ENCODE results near the gene GNB1.

The GNB1 gene

DNA sequence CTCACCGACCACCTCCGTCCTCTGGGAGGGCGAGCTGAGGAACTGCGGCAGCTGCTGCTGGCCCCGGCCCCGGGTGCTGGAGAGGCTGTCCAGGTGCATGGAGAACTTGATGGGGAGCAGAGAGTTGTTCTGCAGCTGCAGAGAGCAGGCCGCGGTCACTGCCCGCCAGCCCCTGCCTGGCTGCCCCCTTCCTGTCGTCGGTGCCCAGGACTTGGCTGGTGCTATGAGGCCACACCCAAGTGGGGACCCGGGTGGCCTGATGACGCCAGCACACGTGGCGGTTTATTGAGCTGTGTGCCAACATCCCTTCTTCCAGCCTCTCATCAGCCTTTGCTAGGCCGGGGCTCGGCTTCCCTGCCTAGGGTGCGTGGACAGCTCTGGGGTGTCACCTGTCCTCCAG is 33.5 kb upstream of the GNB1 start:
- no peak overlapping the region for H3K9ac ChIP-seq (ENCODE audit: low read depth, low read length)
- DNase-seq, result no peak
- H3K4me2 ChIP-seq (ENCODE audit: insufficient read depth, low read length), result no peak overlapping the region
- no peak for TF ChIP-seq EZH2 (IDR thresholded peaks at IDR 0.05; ENCODE audit: borderline replicate concordance, low read depth, low read length, severe bottlenecking)
- H4K20me1 ChIP-seq (ENCODE audit: insufficient read depth, low read length), result peaks cover 8% of the 10 kb centered on the region; the same call in 1 of the 2 replicates
- H3K4me3 ChIP-seq (ENCODE audit: low read depth in 1 of 2, low read length in 2 of 2), result no peak overlapping the region
- H2AFZ ChIP-seq (ENCODE audit: low read depth, low read length), result no peak overlapping the region
- no peaks in the 10 kb centered on the region for H3K9me3 ChIP-seq (ENCODE audit: insufficient read depth, low read length, severe bottlenecking)
- no peak for ATAC-seq (ENCODE audit: insufficient read depth, low read depth)
- no peak overlapping the region for H3K27ac ChIP-seq (ENCODE audit: low read length)
- H3K79me2 ChIP-seq (ENCODE audit: insufficient read depth, low read length), result no peaks in the 10 kb centered on the region
- H3K27me3 ChIP-seq (ENCODE audit: insufficient read depth, low read length, poor library complexity), result no peaks in the 10 kb centered on the region
- no peaks in the 10 kb centered on the region for H3K36me3 ChIP-seq (ENCODE audit: insufficient read depth, low read length)
- peaks cover 4% of the 10 kb centered on the region; the same call in 1 of the 2 replicates for H3K4me1 ChIP-seq (ENCODE audit: insufficient read depth, low read length)

DNA sequence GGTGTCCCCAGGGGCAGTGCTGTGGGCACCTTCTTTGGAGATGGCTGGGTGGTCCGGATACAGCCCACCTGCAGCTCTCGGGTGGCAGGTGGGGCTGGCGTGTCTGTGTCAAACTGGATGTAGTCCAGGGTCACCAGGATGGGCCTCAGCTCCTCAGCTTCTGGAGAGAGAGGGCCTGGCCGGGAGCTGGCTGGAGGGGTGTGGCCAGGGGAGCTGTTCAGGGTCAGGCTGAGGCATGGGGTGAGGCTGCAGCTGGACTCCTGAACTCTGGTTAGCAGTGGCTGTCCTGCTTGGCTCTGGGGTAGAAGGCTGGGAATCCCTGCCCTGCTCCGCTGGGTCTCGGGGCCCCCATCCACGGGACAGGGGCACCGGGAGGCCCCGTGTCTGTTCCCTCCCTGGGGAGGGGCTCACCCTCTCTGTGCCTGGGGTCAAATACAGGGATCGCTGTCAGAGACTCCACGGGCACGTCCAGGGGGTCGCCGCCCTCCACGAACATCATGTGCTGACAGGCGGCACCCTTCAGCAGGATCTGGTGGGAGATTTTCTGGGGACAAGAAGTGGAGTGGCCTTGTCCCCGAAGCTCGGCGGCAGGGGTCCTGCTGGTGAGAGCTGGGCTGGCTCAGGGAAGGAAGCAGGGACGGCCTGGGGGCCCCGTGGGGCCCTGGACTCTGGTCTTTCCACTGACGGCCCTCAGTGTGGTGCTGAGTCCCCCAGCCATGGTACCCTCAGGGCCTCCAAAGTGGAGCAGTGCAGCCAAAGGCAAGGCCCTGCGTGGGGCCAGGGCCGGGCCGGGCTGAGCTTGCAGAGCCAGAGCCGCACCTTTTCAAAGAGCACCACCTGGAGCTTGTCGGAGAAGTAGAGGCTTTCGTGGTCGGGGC is 32.3 kb upstream of the GNB1 start:
- peaks cover 12% of the 10 kb centered on the region for H3K4me1 ChIP-seq (ENCODE audit: insufficient read depth, low read length)
- no peak overlapping the region for H3K4me2 ChIP-seq (ENCODE audit: insufficient read depth, low read length)
- no peaks in the 10 kb centered on the region for H3K9me3 ChIP-seq (ENCODE audit: insufficient read depth, low read length, severe bottlenecking)
- DNase-seq, result no peak
- no peaks in the 10 kb centered on the region for H3K36me3 ChIP-seq (ENCODE audit: insufficient read depth, low read length)
- H3K27ac ChIP-seq (ENCODE audit: low read length), result no peak overlapping the region
- H3K9ac ChIP-seq (ENCODE audit: low read depth, low read length), result no peak overlapping the region
- ATAC-seq (ENCODE audit: insufficient read depth, low read depth), result no peak
- peaks cover 10% of the 10 kb centered on the region; the same call in 1 of the 2 replicates for H4K20me1 ChIP-seq (ENCODE audit: insufficient read depth, low read length)
- H3K79me2 ChIP-seq (ENCODE audit: insufficient read depth, low read length), result no peaks in the 10 kb centered on the region
- no peak for TF ChIP-seq EZH2 (IDR thresholded peaks at IDR 0.05; ENCODE audit: borderline replicate concordance, low read depth, low read length, severe bottlenecking)
- TF ChIP-seq, protein P1, sequence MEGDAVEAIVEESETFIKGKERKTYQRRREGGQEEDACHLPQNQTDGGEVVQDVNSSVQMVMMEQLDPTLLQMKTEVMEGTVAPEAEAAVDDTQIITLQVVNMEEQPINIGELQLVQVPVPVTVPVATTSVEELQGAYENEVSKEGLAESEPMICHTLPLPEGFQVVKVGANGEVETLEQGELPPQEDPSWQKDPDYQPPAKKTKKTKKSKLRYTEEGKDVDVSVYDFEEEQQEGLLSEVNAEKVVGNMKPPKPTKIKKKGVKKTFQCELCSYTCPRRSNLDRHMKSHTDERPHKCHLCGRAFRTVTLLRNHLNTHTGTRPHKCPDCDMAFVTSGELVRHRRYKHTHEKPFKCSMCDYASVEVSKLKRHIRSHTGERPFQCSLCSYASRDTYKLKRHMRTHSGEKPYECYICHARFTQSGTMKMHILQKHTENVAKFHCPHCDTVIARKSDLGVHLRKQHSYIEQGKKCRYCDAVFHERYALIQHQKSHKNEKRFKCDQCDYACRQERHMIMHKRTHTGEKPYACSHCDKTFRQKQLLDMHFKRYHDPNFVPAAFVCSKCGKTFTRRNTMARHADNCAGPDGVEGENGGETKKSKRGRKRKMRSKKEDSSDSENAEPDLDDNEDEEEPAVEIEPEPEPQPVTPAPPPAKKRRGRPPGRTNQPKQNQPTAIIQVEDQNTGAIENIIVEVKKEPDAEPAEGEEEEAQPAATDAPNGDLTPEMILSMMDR (IDR thresholded peaks at IDR 0.05; ENCODE audit: borderline replicate concordance, extremely low read depth, low read length, poor library complexity, severe bottlenecking), result no peak
- no peaks in the 10 kb centered on the region for H3K27me3 ChIP-seq (ENCODE audit: insufficient read depth, low read length, poor library complexity)
- H2AFZ ChIP-seq (ENCODE audit: low read depth, low read length), result no peak overlapping the region
- H3K4me3 ChIP-seq (ENCODE audit: low read depth in 1 of 2, low read length in 2 of 2), result no peak overlapping the region

DNA sequence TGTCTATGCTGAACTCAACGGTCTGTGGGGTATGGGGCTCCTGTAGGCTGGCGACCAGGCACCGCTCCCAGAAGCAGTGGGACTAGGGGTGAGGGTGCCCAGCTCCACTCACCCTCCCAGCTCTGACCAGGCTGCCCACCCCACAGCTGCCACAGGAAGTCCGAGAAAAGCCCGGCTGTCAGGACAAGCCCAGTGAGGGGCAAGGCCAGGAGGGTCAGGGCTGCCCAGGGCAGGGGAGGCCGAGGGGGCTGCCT is 31.7 kb upstream of the GNB1 start:
- Histone ChIP-seq H3K9ac (ENCODE audit: low read depth, low read length) (no peak overlapping the region), H3K4me3 (ENCODE audit: low read depth in 1 of 2, low read length in 2 of 2) (no peak overlapping the region), H3K27me3 (ENCODE audit: insufficient read depth, low read length, poor library complexity) (no peaks in the 10 kb centered on the region), H3K79me2 (ENCODE audit: insufficient read depth, low read length) (no peaks in the 10 kb centered on the region), H3K27ac (ENCODE audit: low read length) (no peak overlapping the region), H3K4me1 (ENCODE audit: insufficient read depth, low read length) (peaks cover 17% of the 10 kb centered on the region), H3K9me3 (ENCODE audit: insufficient read depth, low read length, severe bottlenecking) (no peaks in the 10 kb centered on the region), H3K36me3 (ENCODE audit: insufficient read depth, low read length) (no peaks in the 10 kb centered on the region), H2AFZ (ENCODE audit: low read depth, low read length) (no peak overlapping the region), H3K4me2 (ENCODE audit: insufficient read depth, low read length) (no peak overlapping the region), H4K20me1 (ENCODE audit: insufficient read depth, low read length) (peaks cover 12% of the 10 kb centered on the region; the same call in 1 of the 2 replicates)
- DNase-seq (no peak), ATAC-seq (ENCODE audit: insufficient read depth, low read depth) (no peak)
- no peak for TF ChIP-seq EZH2 (IDR thresholded peaks at IDR 0.05; ENCODE audit: borderline replicate concordance, low read depth, low read length, severe bottlenecking)
- TF ChIP-seq, protein P1 (IDR thresholded peaks at IDR 0.05; ENCODE audit: borderline replicate concordance, extremely low read depth, low read length, poor library complexity, severe bottlenecking), result no peak

DNA sequence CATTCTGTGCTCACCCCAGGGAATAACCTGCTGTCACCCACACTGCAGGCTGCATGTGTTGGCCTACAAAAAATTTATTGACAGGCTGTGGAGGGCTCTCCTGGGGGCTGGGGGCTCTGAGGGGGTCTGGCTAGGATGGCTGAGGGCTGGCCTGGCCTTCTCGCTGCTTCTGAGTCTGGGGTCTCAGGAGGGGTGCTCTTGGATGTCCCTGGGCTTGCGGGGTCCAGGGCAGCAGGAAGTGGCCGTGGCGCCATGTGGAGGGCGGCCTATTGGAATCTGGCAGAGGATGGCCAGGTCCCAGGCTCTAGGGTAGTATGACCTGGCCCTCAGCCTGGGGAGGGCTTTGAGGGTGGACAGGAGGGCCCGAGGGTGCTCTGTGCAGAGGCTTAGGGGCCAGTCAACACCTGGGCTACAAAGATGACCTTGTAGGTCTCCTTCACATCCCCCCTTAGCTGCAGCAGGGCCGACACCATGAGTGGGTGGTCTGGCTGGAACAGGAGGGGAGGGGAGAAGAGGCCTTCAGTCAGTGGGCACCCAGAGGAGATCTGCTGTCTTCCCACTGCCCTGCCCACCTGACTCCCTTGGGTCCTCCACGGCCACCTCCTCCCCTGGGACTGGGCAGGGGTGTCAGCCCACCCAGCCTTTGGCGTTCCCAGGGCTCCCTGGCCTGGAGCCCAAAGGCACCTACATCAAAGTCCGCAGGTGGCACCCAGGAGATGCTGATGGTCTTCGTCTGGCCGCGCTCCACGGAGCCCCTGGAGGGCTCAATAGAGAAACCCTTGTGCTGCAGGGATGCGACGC is 31.2 kb upstream of the GNB1 start:
- Histone ChIP-seq H3K9ac (ENCODE audit: low read depth, low read length) (no peak overlapping the region), H3K79me2 (ENCODE audit: insufficient read depth, low read length) (no peaks in the 10 kb centered on the region), H3K27me3 (ENCODE audit: insufficient read depth, low read length, poor library complexity) (no peaks in the 10 kb centered on the region), H3K4me3 (ENCODE audit: low read depth in 1 of 2, low read length in 2 of 2) (no peak overlapping the region), H2AFZ (ENCODE audit: low read depth, low read length) (no peak overlapping the region), H3K4me1 (ENCODE audit: insufficient read depth, low read length) (peaks cover 17% of the 10 kb centered on the region), H4K20me1 (ENCODE audit: insufficient read depth, low read length) (peaks cover 12% of the 10 kb centered on the region; the same call in 1 of the 2 replicates), H3K27ac (ENCODE audit: low read length) (no peak overlapping the region), H3K4me2 (ENCODE audit: insufficient read depth, low read length) (no peak overlapping the region), H3K9me3 (ENCODE audit: insufficient read depth, low read length, severe bottlenecking) (no peaks in the 10 kb centered on the region), H3K36me3 (ENCODE audit: insufficient read depth, low read length) (no peaks in the 10 kb centered on the region)
- DNase-seq, result no peak
- TF ChIP-seq, protein P1 (IDR thresholded peaks at IDR 0.05; ENCODE audit: borderline replicate concordance, extremely low read depth, low read length, poor library complexity, severe bottlenecking), result no peak
- no peak for TF ChIP-seq EZH2 (IDR thresholded peaks at IDR 0.05; ENCODE audit: borderline replicate concordance, low read depth, low read length, severe bottlenecking)
- ATAC-seq (ENCODE audit: insufficient read depth, low read depth), result no peak

Measured in DND-41 (cell line).